Measurements from ENCODE around the gene SMOC2.

SMOC2 gene

DNA sequence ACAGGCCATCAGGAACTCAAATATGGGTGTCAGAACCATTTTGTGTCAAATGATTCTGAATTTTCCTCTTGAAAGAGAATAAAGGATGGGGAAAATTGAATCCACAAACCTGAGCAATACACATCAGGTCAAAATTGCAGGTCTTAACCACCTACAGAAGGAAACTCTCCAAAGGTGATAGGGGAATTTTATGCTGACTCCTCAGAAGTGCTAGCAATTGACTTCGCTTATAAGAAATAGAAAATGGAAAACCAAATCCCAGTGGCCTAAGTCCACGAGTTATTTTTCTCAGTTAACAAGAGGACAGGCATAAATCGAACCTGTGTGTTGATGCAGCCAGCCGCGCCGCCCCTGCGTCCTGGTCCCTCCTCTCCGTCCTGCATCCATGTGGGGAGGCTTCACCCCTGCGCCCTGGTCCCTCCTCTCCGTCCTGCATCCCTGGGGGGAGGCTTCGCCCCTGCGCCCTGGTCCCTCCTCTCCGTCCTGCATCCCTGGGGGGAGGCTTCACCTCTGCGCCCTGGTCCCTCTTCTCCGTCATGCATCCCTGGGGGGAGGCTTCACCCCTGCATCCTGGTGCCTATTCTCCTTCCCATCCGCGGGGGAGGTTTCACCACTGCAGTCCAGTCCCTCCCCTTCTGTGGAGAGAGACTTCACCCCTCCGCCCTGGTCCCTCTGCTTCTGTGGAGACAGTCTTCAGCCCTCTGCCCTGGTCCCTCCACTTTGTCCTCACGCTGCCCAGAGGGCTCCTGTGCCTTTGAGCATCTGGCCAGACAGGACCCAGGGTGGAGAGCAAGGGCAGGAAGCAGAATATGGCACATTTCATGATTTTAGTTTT is 230.3 kb downstream of the SMOC2 start:
- Histone ChIP-seq H3K4me1 (ENCODE audit: insufficient read depth, poor library complexity, severe bottlenecking) (peaks cover 9% of the 10 kb centered on the region), H3K4me3 (ENCODE audit: severe bottlenecking) (no peak overlapping the region), H3K27ac (ENCODE audit: poor library complexity, severe bottlenecking) (no peak overlapping the region), H3K36me3 (ENCODE audit: low read depth) (no peaks in the 10 kb centered on the region), H3K9me3 (ENCODE audit: severe bottlenecking) (no peaks in the 10 kb centered on the region), H3K27me3 (ENCODE audit: insufficient read depth, poor library complexity, severe bottlenecking) (no peaks in the 10 kb centered on the region)
- TF ChIP-seq, protein P1, sequence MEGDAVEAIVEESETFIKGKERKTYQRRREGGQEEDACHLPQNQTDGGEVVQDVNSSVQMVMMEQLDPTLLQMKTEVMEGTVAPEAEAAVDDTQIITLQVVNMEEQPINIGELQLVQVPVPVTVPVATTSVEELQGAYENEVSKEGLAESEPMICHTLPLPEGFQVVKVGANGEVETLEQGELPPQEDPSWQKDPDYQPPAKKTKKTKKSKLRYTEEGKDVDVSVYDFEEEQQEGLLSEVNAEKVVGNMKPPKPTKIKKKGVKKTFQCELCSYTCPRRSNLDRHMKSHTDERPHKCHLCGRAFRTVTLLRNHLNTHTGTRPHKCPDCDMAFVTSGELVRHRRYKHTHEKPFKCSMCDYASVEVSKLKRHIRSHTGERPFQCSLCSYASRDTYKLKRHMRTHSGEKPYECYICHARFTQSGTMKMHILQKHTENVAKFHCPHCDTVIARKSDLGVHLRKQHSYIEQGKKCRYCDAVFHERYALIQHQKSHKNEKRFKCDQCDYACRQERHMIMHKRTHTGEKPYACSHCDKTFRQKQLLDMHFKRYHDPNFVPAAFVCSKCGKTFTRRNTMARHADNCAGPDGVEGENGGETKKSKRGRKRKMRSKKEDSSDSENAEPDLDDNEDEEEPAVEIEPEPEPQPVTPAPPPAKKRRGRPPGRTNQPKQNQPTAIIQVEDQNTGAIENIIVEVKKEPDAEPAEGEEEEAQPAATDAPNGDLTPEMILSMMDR (IDR thresholded peaks at IDR 0.05; ENCODE audit: poor library complexity, severe bottlenecking): no peak
- DNase-seq (ENCODE audit: low spot score) (no peak), ATAC-seq (ENCODE audit: low read depth) (no peak)

DNA sequence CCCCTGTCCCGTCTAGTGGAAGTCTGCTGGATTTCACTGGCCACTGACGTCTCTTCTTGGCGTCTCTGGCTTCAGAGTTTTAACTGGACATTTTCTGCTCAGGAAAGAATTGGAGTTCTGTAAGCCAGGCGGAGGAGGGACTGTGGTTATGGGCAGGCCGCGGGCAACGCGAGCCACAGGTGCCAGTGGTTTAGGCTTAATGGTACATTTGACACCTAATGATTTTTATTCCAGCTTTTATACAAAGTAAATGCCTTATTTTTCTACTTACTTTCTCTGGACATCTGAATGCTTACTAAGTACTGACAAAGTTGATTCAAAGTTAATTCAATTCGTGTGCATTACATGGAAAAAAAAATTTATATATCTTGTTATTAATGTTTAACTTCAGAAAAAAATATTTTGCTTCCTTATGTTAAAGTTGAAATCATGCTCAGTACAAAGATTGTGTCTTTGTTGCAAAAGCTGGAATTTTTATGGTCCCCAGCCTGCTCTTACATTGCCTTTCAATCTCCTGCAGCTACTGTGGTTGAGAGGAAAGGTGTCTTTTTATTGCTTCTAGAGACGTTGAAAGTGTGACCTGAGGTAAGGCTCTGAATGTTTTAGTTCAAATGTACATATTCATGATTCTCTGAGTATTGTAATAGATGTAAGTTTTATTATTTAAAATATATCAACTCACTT is 231.0 kb downstream of the SMOC2 start:
- TF ChIP-seq, protein P1 (IDR thresholded peaks at IDR 0.05; ENCODE audit: poor library complexity, severe bottlenecking): no peak
- DNase-seq (ENCODE audit: low spot score) (no peak), ATAC-seq (ENCODE audit: low read depth) (no peak)
- Histone ChIP-seq H3K36me3 (ENCODE audit: low read depth) (no peaks in the 10 kb centered on the region), H3K4me1 (ENCODE audit: insufficient read depth, poor library complexity, severe bottlenecking) (peaks cover 6% of the 10 kb centered on the region), H3K9me3 (ENCODE audit: severe bottlenecking) (no peaks in the 10 kb centered on the region), H3K4me3 (ENCODE audit: severe bottlenecking) (no peak overlapping the region), H3K27ac (ENCODE audit: poor library complexity, severe bottlenecking) (no peak overlapping the region), H3K27me3 (ENCODE audit: insufficient read depth, poor library complexity, severe bottlenecking) (no peaks in the 10 kb centered on the region)

DNA sequence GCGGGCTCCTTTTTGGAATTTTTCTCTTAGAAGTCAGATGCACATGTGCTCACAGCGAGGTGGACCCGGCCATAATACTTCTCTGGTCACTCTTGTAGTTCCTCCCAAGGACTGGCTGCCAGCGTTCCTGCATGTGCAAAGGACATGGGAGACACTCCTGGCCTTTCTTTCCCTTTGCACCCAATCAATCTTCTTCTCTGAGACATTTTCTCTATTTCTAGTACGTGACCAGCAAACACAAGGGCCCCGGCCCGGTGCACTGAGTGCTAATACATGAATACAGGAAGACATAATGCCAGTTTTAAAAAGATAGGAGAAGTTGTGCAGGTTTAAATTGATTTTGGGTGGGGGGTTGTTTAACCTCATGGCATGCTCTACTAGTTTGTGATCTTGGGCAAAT is 233.6 kb downstream of the SMOC2 start:
- H3K9me3 ChIP-seq (ENCODE audit: severe bottlenecking): no peaks in the 10 kb centered on the region
- no peak overlapping the region for H3K4me3 ChIP-seq (ENCODE audit: severe bottlenecking)
- DNase-seq (ENCODE audit: low spot score) (no peak), ATAC-seq (ENCODE audit: low read depth) (no peak)
- no peaks in the 10 kb centered on the region for H3K36me3 ChIP-seq (ENCODE audit: low read depth)
- H3K27me3 ChIP-seq (ENCODE audit: insufficient read depth, poor library complexity, severe bottlenecking): no peaks in the 10 kb centered on the region
- H3K4me1 ChIP-seq (ENCODE audit: insufficient read depth, poor library complexity, severe bottlenecking): peaks cover 19% of the 10 kb centered on the region
- TF ChIP-seq, protein P1 (IDR thresholded peaks at IDR 0.05; ENCODE audit: poor library complexity, severe bottlenecking): no peak
- H3K27ac ChIP-seq (ENCODE audit: poor library complexity, severe bottlenecking): no peak overlapping the region

DNA sequence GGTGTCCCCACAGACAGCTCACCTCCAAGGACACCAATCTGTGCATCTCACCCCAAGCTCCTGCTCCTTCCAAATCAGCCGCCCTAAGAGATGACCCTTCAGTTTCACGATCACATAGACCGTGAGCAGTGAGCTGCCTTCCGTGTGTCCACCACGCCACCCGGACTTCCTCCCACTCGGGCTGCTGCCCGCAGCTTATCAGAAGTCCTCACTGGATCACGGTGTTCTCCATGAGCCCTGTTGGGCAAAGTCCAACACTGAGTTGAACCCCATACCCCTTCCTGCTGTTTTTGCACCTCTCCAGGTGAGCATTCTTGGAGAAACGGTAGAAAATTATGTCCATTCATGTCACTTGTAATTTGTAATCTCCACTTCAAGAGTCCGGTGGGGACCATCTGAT is 234.4 kb downstream of the SMOC2 start:
- TF ChIP-seq, protein P1 (IDR thresholded peaks at IDR 0.05; ENCODE audit: poor library complexity, severe bottlenecking): no peak
- ATAC-seq (ENCODE audit: low read depth): no peak

More for the DNA sequence above, 234.4 kb downstream of the SMOC2 start:
- Histone ChIP-seq H3K9me3 (ENCODE audit: severe bottlenecking) (no peaks in the 10 kb centered on the region), H3K27me3 (ENCODE audit: insufficient read depth, poor library complexity, severe bottlenecking) (no peaks in the 10 kb centered on the region), H3K27ac (ENCODE audit: poor library complexity, severe bottlenecking) (no peak overlapping the region), H3K36me3 (ENCODE audit: low read depth) (no peaks in the 10 kb centered on the region), H3K4me3 (ENCODE audit: severe bottlenecking) (no peak overlapping the region), H3K4me1 (ENCODE audit: insufficient read depth, poor library complexity, severe bottlenecking) (peaks cover 19% of the 10 kb centered on the region)
- DNase-seq (ENCODE audit: low spot score): no peak
